GM19452 (cell line): Measurements from ENCODE around the gene PPP1R13B.
"Not testable (repeated sequence)": the region's sequence is repeated elsewhere in the genome, so short reads cannot be mapped to it uniquely, and the experiment has no call there.

Experiments used
- ATAC-seq: cut with Tn5 transposase; IDR thresholded peaks from one replicate; pipeline ENCODE4 v1.9.1; 2021; ENCODE audit not compliant: unreplicated experiment

Gene PPP1R13B

GRCh38 chr14:103801459-103801858, 45.9 kb downstream of the PPP1R13B start:
- no peak for ATAC-seq

DNA sequence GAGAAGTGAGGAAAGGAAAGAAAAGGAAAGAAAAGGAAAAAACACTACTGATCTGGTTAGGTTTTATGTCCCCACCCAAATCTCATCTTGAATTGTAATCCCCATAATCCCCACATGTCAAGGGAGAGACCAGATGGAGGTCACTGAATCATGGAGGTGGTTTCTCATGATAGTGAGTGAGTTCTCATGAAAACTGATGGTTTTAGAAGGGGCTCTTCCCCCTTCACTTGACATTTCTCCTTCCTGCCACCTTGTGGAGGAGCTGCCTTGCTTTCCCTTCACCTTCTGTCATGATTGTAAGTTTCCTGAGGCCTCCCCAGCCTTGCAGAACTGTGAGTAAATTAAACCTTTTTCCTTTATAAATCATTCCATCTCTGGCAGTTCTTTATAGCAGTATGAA, 54.2 kb downstream of the PPP1R13B start:
- ATAC-seq = not testable (repeated sequence)

GRCh38 chr14:103788086-103788485, 59.3 kb downstream of the PPP1R13B start:
- ATAC-seq = no peak

GRCh38 chr14:103782376-103782775, 65.0 kb downstream of the PPP1R13B start:
- ATAC-seq = no peak

- ATAC-seq = not testable (repeated sequence)
Measured at GRCh38 chr14:103776319-103776718, 71.1 kb downstream of the PPP1R13B start.

GRCh38 chr14:103775506-103775905, 71.9 kb downstream of the PPP1R13B start:
- ATAC-seq = no peak

DNA sequence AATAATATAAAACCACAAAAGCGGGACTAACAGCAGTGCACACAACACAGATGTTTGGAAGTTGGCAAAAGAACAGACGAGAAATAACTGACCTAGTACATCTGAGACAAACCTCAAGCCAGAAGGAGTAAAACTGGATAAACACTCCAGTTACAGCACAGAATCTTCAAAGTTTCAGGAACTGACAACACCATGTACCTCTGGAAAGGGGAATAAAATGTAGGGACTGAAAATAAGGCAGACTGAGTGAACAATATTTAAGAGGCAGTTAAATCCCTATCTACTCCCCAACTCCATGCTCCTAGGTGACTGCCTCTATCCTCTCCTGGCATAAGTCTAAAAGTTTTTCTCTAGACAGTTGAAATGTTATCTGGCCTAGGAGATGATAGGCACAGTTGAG, 73.9 kb downstream of the PPP1R13B start:
- no peak for ATAC-seq

DNA sequence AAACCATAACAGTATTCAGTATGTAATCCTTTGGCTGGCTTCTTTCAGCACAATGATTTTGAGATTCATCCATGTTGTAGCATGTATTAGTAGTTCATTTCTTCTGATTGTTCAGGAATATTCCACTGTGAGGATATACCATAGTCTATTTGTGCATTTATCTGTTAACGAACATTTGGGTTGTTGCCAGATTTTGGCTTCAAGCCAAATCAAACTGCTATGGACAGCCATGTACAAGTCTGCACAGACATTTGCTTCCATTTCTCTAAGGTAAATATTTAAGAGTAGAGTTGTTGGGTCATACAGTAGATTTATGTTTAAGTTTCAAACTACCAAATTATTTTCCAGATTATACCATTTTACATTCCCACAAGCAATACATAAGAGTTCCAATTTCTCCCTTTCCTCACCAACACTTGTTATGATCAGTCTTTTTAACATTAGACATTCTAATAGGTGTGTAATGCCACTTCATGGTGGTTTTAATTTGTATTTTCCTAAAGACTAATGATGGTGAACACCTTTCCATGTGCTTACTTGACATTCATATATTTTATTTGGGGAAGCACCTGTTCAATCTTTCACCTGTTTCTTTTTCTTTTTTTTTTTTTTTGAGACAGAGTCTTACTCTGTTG, 75.2 kb downstream of the PPP1R13B start:
- no peak for ATAC-seq

DNA sequence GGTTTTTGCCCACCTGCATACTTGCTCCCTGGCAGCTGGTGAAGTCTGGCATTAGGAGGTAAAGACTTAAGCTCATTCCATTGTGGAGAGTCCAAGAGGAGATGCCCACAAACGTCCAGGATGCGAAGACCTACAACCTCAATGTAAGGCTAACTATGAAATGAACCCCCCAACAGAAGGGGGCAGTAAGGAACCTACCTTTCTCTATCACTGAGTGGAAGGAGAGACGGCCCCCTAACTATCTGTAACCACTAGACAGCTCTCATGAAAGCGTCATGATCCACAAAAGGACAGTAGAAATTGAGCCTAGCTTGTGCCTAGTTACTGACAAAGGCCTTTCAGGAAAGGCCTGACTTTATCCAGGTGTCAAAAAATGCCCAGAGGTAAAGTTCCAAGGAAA, 76.5 kb downstream of the PPP1R13B start:
- ATAC-seq = no peak

- no peak for ATAC-seq
Measured at GRCh38 chr14:103770500-103770899, 76.9 kb downstream of the PPP1R13B start.

GRCh38 chr14:103767336-103767894, 80.0 kb downstream of the PPP1R13B start:
- ATAC-seq = no peak

DNA sequence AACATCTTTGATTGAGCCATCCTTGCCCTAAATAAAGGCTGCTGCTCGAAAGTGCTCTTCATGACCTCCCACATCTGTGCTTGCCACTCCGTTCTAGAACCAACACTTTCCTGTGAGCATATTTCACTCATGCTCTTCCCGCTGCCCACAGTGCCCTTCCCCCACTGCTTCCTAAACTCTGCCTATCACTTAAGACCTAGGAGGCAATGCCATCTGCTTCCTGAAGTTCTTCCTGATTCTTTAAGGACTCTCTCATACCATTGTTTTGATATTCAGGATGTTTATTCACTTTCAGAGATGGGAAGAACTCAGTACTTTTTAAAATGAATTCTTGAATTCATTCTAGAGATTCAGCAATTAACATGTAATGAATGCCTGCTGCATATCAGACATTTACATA, 81.8 kb downstream of the PPP1R13B start:
- no peak for ATAC-seq

GRCh38 chr14:103763730-103764488, 83.5 kb downstream of the PPP1R13B start:
- ATAC-seq = peak; percentile 92

DNA sequence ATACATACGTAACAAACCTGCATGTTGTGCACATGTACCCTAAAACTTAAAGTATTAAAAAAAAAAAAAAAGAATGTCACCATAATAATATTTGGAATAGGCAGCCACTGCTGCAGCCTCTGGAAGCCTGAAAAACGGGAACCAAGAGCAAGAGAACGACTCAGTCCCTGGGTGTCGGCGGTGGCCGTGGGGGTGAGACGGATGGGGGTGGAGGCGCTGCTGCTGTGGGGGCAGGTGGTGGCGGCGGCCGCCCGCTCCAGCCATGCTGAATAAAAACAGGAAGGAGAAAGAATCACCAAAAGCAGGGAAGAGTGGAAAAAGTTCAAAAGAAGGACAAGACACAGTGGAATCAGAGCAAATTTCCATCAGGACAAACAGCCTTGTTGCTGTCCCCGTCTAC, 84.8 kb downstream of the PPP1R13B start:
- ATAC-seq = no peak

GRCh38 chr14:103762036-103762435, 85.3 kb downstream of the PPP1R13B start:
- no peak for ATAC-seq

- ATAC-seq = no peak
Measured at GRCh38 chr14:103758059-103758776, 89.2 kb downstream of the PPP1R13B start.

DNA sequence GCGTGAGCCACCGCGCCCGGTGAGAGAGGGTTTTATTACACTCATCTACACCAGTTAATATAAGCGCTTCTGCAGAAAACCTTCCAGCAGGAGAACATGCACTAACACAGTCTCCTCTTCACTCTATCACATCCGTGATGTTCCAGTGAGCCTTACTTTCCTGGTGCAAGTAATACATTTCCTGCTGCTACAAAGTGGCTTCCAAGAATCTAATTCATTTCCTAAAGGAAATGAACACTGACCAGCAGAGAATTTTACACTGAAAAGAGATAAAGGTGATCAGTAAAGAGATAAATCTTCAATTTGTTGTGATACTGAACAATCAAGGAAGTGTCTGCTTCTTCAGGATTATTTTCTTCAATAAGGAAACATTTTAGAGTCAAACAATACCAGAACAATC, 92.3 kb downstream of the PPP1R13B start:
- no peak for ATAC-seq

GRCh38 chr14:103753774-103754173, 93.6 kb downstream of the PPP1R13B start:
- ATAC-seq = no peak

GRCh38 chr14:103749860-103750259, 97.5 kb downstream of the PPP1R13B start:
- no peak for ATAC-seq

GRCh38 chr14:103749452-103749851, 97.9 kb downstream of the PPP1R13B start:
- ATAC-seq = no peak

DNA sequence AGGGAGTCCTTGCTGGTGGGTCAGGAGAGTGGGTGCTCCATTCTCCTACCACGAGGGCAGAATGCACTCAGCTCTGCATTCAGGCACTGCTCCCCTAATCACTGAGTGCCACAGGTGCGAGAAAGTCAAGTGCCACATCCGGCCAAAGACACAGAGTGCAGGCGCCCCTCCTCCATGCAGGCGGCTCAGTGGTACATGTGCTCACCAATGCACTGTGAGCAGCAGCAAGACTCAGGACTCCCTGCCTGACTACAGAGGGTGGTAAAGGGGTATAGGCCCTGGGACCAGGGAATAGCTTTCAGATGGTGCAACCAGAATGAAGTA, 98.9 kb downstream of the PPP1R13B start:
- no peak for ATAC-seq

DNA sequence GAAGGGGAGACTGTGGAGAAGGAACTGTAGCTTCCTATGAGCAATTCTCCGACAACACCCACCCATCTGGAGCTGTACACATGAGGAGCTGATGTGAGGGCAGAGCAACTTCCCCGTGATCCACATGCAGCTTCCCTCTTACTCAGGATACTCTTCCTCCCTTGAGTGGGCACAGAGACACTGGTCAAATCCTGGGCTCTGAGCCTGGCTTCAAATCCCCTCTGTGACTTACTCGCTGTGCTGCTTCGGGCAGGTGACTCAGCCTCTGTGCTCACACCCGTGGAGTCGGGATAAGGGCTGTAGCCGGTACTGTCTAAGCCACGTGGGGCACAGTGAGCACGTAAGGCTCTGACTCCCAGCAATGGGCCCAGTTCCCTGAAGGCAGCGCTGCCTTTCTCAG, 100.7 kb downstream of the PPP1R13B start:
- ATAC-seq = no peak
